DMS153 (cell line): ENCODE measurements around the gene CDH8.

Experiments
- DNase-seq: peaks from one replicate; lab custom pipeline; 2025; lab: John Stamatoyannopoulos, UW

The CDH8 gene

DNA sequence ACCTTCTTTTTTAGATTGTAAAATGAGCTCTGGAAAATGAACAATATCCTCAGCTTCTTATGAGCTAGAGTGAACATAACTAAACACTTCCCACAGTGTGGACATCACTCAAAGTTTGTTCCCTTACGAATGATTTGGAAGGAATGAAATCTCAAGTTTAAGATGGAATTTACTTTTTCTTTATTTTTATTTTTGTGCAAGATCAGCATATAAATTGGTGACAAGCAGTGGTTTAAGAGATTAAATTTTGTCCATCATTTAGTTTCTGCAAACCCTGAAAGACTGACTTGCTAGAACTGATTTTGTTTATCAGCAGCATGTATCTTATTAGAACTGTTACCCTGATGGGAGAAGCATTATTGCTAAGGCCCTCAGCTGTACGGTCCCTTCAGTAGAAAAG, 420.1 kb downstream of the CDH8 start:
- no peak for DNase-seq

DNA sequence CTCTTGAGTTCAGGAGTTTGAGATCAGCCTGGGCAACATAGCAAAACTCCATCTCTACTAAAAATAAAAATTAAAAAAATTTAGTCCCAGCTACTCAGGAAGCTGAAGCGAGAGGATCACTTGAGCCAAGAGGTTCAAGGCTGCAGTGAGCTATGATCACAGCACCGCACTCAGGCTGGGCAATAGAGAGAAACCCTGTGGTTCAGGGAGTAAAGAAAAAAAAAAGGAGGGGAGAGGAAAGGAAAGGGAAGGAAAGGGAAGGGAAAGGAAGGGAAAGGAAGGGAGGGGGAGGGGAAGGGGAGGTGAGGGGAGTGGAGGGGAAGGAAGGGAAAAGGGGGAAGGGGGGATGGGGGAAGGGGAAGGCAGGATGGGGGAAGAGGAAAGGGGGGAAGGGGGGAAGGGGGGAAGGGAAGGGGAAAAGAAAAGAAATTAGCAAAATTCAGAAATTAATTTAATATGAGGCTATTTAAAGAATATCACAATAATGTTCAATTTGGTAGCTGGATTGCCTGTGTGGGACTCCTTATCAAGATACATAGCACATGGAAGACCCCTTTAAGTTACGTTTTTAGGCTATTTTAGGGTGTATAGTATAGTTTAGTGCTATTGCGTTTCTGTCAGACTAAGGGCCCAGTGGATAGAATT, 424.3 kb downstream of the CDH8 start:
- DNase-seq: no peak

DNA sequence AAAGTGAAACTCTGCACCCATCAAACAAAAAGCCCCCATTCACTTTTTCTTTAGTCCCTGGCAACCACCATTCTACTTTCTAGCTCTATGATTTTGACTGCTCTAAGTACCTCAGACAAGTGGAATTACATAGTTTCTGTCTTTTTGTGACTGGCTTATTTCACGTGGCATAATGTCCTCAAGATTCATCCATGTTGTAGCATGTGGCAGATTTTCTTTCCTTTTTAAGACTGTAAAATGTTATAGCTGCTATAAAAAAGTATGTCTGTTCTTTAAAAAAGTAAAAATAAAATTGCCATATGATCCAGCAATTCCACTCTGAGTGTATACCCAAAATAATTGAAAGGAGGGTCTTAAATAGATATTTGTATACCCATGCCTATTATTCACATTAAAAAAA, 429.7 kb downstream of the CDH8 start:
- DNase-seq: no peak
